NB4 (cell line): ENCODE results near the gene REXO2.

Experiments used
- CTCF ChIP-seq: IDR thresholded peaks from one replicate; pipeline ENCODE4 v1.5.1; 2012; ENCODE audit warnings: low read depth, low read length
- MYC ChIP-seq: IDR thresholded peaks from 2 replicates; pipeline ENCODE4 v1.6.1; 2011; ENCODE audit warnings: low read depth, low read length
- POLR2A ChIP-seq: IDR thresholded peaks from 2 replicates; pipeline ENCODE4 v1.6.1; 2011; ENCODE audit warnings: mild to moderate bottlenecking; ENCODE audit not compliant: insufficient read length; ENCODE audit errors: extremely low read depth

GRCh38 chr11:114482114-114482513 is 42.8 kb downstream of the REXO2 start:
- TF ChIP-seq CTCF (no peak), POLR2A (no peak), MYC (no peak)
